C4-2B (cell line): ENCODE results near the gene MTG2.

Source experiments
- ZFX ChIP-seq: fragments of 450-650 bp; IDR thresholded peaks from 2 replicates; pipeline ENCODE4 v1.6.1; 2017
- TF ChIP-seq, protein P1 (sequence below): fragments of 450-650 bp; conservative IDR thresholded peaks from 2 replicates; pipeline ENCODE4 v1.5.1; 2017; ENCODE audit warnings: mild to moderate bottlenecking

DNA sequence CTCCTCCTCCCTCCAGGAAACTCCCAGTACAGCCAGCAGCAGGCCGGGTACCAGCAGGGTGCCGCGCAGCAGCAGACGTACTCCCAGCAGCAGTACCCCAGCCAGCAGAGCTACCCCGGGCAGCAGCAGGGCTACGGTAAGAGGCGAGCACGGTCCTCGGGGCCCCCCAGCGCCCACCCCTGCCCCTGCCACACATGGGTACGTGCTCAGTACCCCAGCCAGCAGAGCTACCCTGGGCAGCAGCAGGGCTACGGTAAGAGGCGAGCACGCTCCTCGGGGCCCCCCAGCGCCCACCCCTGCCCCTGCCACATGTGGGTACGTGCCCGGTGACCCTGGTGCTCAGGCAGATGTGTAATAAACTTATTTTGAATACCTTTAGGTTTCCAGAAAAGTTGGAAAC, 10.2 kb upstream of the MTG2 start:
- TF ChIP-seq, protein P1, sequence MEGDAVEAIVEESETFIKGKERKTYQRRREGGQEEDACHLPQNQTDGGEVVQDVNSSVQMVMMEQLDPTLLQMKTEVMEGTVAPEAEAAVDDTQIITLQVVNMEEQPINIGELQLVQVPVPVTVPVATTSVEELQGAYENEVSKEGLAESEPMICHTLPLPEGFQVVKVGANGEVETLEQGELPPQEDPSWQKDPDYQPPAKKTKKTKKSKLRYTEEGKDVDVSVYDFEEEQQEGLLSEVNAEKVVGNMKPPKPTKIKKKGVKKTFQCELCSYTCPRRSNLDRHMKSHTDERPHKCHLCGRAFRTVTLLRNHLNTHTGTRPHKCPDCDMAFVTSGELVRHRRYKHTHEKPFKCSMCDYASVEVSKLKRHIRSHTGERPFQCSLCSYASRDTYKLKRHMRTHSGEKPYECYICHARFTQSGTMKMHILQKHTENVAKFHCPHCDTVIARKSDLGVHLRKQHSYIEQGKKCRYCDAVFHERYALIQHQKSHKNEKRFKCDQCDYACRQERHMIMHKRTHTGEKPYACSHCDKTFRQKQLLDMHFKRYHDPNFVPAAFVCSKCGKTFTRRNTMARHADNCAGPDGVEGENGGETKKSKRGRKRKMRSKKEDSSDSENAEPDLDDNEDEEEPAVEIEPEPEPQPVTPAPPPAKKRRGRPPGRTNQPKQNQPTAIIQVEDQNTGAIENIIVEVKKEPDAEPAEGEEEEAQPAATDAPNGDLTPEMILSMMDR = no peak
- no peak for TF ChIP-seq ZFX
